CD4-positive, alpha-beta T cell treated with Interleukin-15 for 1 hour (primary cell): Measurements from ENCODE around the gene PUS1.
"Not testable (repeated sequence)": the region's sequence is repeated elsewhere in the genome, so short reads cannot be mapped to it uniquely, and the experiment has no call there.

Experiments used
- DNase-seq: peaks from one replicate; pipeline ENCODE4 v3.0.0-alpha.2; 2020

The PUS1 gene

GRCh38 chr12:131928711-131929580 is at the start of gene PUS1:
TSS of gene PUS1 (plus strand) at chr12:131929276. CDS start at chr12:131929723, 447 bp downstream.
- DNase-seq: peak; percentile 95

GRCh38 chr12:131882804-131883520 is 46.1 kb upstream of the PUS1 start:
- DNase-seq: no peak

GRCh38 chr12:131883521-131883900 is 45.6 kb upstream of the PUS1 start:
- no peak for DNase-seq

GRCh38 chr12:131885076-131885475 is 44.0 kb upstream of the PUS1 start:
- DNase-seq: not testable (repeated sequence)

DNA sequence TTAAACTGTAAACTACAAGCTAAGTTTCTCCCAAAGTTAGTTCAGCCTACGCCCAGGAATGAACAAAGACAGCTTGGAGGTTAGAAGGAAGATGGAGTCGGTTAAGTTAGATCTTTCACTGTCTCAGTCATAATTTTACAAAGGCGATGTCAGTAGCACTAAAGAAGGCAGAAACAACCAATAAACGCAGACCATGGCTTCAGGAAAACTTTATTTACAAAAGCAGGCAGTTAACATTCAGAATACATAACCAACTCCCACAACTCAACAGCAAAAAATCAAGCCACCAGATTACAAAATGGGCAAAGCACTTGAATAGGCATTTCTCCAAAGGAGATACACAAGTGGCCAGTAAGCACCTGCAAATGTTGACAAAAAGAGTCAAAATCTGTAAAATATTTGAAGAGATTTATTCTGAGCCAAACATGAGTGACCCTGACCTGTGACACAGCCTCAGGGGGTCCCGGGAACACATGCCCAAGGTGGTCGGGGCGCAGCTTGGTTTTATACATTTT is 43.5 kb upstream of the PUS1 start:
- DNase-seq: no peak

- DNase-seq: not testable (repeated sequence)
Measured at GRCh38 chr12:131891722-131892121, 37.4 kb upstream of the PUS1 start.

DNA sequence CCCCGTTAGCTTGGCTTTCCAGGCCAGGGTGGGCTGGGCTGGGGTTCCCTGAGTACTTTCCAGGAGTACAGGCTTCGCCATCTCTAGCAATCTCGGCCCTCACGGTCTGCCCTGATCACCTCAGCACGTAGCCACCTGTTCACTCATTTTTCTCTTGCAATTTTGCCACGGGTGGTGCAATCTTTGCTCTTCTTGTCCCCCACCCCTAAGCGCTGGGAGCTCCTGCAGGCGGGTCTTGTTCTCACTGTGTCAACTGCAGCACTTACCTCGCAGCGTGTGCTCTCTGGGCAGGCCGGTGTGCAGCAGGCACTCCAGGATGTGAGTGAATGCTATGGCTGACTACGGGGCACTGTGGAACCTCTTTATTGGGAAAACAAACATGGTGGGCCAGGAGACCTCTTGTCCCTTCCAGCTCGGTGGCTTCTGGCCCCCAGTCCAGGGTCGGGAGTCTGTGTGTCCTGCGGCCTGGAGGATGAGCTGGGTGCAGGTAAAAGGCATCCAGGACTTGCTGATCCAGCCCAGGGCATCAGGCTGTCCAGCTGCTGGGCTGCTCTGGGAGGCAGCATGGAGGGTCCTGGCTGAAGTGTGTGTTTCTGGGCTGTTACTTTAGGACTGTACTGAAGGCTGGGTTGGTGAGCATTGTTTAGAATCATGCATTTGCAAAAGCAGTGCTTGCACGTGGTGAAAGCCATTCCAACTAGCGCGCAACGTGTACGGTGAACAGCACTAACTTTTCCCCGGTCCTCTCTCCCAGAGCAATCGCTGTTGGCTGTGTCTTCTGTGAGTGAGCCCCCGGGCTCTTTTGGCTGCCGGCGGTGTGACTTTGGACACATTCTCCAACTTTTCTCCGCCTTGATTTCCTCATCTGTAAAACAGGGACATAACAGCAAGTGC is 36.1 kb upstream of the PUS1 start:
- no peak for DNase-seq

DNA sequence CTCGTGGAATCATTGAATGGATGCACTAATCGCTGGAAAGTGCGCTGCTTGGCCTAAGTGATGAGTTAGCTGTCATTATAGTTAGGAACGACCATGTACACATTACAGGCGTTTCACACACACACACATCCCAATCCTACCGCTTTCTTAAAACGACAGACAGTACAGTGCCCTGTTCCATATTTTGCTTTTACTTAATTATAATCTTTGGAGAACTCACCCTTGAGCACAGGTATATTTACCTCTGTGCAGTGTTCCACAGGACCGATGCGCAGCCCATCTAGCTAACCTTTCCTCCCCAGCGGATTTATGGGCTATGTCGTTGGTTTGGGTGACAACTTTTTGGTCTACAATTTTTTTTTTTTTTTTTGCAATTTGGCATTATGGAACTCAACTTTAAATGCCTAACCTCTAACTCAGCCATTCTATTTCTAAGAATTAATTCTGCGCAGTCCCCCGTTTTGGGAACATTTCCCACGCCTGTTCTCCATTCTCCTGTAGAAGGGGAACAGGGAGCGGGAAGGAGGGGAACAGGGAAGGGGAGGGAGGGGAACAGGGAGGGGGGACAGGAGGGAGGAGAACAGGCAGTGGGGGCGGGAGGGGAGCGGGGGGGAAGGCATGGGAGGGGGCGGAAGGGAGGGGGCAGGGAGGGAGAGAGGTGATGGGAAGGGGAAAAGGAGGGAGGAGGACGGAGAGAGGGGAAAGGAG is 35.3 kb upstream of the PUS1 start:
- DNase-seq: no peak

DNA sequence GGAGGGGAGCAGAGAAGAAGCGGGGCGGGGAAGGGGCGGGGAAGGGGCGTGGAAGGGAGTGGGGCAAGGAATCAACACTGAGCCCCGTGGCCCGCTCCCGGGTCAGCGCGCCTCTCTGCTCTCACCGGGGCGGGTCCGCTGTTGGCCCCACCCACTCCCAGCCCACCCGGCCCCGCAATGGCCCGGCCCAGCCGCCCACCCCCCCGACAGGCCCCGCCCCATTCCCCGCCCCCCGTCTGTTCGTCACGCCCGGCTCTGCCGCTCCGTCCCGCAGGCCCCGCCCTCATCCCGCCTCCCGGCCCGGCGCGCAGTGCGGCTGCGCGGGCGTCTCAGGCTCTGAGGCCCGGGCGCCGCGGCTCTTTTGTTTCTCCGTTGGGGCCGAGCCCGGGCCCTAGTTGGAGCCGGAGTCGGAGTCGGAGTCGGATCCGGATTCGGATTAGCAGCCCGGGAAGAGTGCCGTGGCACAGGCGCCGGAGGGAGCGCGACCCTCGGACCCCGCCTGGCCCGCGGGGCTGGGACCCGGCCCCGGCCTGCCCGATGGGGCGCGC is 34.7 kb upstream of the PUS1 start, which contains the start of gene ULK1:
Gene ULK1, plus strand, starts transcription at position 310 of the 548 bp plus-strand sequence. CDS start 380 bp downstream, outside the sequence.
- peak; percentile 90 for DNase-seq

DNA sequence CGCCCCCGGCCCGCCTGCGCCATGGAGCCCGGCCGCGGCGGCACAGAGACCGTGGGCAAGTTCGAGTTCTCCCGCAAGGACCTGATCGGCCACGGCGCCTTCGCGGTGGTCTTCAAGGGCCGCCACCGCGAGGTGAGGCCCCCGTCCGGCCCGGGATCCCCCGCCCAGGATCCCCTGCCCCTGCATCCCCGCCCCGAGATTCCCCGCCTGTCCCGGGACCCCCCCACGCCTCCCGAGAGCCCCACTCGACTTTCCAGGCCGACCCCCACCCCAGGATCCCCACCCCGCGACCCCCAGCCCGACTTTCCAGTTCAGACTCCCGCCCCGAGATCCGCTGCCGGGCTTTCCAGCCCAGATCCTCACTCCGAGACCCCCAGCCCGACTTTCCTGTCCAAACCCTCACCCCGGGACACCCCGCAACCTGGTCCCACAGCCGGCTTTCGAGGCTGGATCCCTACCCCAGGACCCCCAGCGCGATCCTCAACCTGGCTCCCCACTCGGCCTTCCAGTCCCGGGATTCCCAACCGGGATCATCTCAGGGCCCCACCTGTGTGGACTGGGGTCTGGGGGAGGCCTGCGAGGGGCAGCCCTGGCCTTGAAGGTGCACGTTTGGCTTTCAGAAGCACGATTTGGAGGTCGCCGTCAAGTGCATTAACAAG is 34.0 kb upstream of the PUS1 start:
- DNase-seq: no peak

DNA sequence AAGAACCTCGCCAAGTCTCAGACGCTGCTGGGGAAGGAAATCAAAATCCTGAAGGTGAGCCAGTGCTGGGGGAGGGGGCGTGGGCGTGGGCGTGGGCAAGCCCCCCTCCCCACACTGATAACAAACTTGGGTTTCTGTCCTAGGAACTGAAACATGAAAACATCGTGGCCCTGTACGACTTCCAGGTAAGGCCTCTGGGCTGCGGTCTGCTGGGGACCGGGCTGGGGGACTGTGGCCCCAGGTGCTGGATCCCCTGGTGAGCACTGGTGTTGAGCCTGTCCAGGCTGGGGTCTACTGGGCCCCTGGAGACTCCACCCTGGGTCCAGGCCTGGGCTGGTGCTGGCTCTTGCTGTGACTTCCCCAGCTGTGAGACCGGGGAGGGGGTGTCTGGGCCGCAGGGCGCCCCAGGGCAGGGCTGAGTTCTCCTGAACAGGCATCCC is 33.4 kb upstream of the PUS1 start:
- DNase-seq: peak; percentile 34

DNA sequence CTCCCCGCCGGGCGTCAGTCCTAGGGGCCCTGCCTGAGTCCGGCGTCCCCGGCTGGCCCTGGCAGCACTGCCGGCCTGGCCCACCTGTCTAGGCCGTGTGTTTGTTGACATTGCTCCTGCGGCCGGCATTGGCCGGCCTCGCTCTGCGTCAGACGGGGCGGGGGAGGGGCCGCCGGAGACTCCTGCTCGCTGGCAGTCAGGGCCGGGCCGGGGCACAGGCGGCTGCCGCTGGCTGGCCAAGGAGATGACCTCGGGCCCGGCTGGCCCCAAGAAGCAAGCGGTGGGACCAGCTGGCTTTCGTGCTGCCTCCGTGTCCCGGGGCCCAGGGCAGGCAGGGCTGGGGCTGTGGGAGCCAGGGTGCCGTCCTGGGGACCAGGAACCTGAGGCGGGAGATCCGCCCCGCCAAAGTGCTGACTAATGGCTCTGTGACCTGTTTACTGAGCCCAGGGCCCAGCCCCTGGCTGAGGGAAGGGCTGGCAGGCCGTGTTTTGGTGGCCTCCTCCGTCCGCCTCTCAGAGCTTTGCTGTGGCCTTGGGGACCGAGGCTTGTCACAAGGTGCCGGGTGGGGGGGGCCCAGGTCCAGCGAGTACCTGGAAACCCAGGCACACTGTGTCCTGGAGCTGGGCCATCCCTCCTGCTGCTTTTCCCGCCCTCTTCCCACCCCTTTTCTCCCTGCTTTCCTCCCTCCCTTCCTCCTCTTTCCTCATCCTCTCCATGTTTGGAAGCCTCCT is 32.8 kb upstream of the PUS1 start:
- peak; percentile 74 for DNase-seq

DNA sequence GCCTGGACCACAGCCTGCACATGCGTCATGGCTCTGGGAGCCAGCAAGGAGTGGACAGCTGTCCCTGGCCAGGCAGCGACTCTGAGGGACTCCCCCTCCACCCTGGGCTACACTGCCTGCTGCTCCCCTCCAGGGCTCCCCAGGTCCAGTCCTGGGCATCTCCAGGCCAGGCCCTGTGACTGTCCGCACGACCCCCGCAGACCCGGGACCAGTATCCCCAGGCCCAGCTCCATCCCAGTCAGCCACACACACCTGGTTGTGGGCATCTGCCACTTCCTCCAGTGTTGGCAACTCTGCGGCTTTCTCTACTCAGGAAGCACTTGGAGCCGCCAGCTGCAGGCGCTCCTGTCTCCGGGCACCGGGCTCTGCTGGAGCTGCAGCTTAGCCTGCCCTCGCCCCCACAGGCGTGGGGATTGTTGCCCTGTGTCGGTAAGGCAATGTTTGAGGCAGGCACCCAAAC is 32.2 kb upstream of the PUS1 start:
- DNase-seq: no peak

DNA sequence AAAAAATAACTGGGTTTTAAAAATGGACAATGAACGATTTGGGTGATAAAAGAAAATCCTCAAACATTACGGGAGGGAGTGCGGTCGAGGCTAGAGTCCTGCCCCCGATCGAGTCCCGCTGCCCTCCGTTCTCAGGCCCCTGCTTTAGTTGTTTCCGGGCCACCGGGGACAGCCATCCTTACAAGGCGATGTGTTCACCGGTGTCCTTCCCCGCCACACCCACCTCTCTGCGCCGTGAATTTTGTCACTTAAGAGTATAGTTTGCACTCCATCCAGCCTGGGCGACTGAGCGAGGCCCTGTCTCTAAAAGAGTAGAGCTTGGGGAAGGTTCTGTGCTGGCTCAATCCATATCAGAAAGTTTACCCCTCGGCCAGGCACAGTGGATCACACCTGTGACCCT is 31.8 kb upstream of the PUS1 start:
- no peak for DNase-seq

DNA sequence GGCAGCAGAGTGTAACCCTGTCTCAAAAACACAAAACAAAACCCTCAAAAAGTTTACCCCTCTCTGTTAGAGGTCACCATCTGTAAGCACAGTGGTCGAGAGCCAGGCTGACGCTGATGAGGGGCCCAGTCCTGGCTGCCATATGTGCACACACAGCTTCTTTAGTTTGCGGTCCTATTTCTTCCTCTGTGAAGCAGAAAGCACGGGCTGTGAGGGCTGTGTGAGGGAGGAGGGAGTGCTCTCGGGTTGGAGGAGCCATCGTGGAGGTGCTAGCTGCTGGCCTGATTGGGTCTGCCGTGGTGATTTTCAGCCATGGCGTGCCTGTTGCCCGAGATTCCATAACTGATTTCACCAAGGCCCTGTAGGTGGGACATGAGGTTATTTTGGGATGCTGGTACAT is 31.2 kb upstream of the PUS1 start:
- DNase-seq: no peak

DNA sequence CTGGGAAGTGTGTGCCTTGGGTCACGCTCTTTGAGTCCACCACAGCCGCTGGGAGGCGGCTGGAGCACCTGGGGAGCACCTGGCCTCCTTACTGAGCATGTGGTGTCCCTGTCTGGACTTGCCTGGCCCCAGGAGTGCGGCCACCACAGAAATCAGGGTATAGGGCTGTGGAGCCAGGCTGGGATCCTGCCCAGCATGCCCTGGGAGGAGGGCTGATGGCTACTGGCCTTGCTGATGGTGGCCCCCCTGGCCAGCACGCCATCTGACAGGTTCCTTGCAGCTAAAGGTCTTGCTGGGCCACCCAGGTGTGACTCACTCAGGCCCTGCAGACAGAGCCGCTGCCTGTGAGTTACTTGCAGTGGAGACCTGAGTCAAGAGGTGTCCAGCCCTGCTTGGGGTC is 28.7 kb upstream of the PUS1 start:
- no peak for DNase-seq

DNA sequence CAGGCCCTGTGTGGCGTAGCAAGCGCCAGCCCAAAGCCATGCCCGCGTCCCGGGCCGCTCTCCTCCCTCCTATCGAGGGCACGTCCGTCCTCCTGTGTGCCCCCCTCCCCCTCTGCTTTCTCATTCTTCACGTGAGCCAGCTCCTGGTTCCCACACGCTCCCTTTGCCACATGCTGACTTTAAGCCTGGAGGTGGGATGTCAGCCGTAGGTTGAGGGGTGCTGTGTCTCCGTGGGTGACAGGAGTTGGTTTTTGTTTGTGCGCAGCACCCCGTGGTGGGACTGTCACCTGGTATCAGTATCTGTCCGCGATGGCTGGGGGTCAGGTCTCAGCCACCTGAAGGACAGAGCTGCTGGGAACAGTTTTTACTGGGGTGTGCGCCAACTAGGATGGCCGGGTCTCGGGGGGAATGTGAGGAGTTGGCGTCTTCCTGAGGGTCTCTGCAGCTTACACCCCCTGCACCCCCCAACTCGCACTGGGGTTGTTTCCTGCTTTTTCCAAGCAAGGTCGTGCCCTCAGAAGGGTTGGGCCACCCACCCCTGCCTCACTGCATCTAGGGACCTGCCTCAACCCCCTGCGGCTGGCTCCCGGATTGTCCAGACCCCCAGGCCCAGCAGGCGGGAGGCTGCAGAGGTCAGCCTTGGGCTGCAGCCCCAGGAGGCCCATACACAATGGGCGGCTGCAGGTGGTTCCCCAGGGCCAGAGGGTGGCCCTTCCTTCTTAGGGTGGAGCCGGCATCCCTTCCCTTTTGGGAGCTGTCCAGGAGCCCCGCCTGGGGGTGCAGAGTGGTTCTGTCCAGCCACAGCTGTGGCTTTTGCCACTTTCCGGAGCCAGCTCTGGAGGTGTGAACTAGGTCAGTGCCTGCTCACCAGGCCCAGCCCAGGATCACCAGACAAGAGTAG is 27.4 kb upstream of the PUS1 start:
- DNase-seq: no peak

DNA sequence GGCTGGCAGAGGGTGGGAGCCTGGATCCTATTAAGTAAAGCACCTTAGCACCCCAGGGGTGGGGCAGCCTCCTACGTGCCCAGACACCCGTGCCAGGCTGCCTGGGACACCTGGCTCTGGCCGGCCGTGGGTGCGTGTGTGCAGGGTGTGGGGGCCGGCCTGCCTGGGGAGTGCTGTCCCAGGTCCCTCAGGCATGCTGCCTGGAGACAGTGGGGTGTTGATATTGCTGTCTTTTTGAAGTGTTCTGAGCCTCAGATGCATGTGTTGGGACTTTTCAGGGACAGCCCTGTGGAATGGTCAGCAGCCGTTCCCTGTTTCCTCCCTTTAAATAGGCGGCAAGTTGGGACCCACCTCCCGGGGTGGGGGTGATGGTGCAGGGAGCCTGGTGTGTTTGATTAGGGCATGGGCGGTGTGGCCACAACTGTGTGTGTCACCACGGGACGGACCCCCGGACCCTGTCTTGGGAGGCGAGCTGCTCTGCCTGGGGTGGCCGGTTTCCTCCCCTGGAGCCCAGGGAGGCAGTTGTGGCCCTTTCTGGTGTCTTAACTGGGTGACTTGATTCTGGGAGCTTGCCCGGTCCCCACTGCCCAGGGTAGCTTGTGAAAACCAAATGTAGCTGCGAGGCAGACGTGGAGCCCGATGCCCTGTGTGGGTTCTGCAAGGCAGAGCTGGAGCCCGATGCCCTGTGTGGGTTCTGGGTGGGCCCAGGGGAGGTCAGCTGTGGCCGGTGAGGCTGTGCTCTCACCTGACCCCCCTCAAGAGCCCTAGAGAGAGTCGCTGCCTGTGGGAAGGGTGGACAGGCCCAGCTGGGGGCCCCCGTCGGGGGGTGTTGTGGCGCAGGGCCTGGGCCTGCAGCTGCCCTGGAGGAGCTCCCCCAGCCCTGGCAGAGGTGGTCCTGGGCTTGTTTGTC is 26.5 kb upstream of the PUS1 start:
- DNase-seq: no peak
